HAP-1 (cell line): ENCODE data around the gene FAIM2.

ENCODE experiments used
- DNase-seq, 2 experiments: peaks; one replicate each; pipeline ENCODE4 v3.0.0-alpha.2; 2016 to 2020; ENCODE audit warnings: low spot score in 2 of 2
- H3K27me3 ChIP-seq: fragments of 250-450 bp; sonication (Bioruptor Pico); 2 replicates; pipeline ENCODE4 v1.5.1; 2020; ENCODE audit warnings: low read depth, mild to moderate bottlenecking, moderate library complexity
- H3K36me3 ChIP-seq: fragments of 250-450 bp; sonication (Bioruptor Pico); replicated peaks from 2 replicates; pipeline ENCODE4 v1.5.1; 2020; ENCODE audit warnings: mild to moderate bottlenecking
- H3K4me1 ChIP-seq: fragments of 250-450 bp; sonication (Bioruptor Pico); 2 replicates; pipeline ENCODE4 v1.5.1; 2020; ENCODE audit warnings: mild to moderate bottlenecking
- H3K4me3 ChIP-seq: fragments of 250-450 bp; sonication (Bioruptor Pico); 2 replicates; pipeline ENCODE4 v1.5.1; 2020; ENCODE audit warnings: mild to moderate bottlenecking, moderate library complexity
- H3K9me3 ChIP-seq: fragments of 250-450 bp; sonication (Bioruptor Pico); 2 replicates; pipeline ENCODE4 v1.5.1; 2020; ENCODE audit warnings: mild to moderate bottlenecking, moderate library complexity
- in situ Hi-C: fragments of 300-500 bp; cut with MboI; formaldehyde crosslinking; loops from 3 replicates; pipeline ENCODE4 v1.14.3; 2020; ENCODE audit warnings: low sequenced_read_pairs, inconsistent platforms, mixed read lengths

Gene FAIM2

DNA sequence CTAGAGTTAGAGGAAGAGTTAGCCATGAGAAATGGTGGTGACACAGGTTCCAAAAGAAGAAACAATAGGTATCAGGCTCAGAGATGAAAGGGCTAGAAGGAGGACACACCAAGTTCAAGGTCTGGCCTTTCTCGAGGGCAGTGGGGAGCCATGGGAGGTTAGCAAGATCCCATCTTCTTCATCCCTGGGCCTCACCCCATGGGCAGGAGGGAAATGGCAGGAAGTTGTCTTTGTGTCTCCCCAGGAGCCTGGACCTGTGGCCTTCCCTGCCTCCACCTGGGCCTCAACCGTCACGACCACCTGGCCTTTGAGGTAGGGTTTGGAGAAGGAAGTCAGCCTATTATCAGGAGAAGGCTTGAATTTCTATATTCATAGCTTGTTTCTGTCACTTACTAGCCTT lies 41.0 kb upstream of the FAIM2 start:
- Histone ChIP-seq H3K4me3 (no peak overlapping the region), H3K27me3 (no peaks in the 10 kb centered on the region), H3K36me3 (no peaks in the 10 kb centered on the region), H3K4me1 (peaks cover 8% of the 10 kb centered on the region), H3K9me3 (no peaks in the 10 kb centered on the region)
- DNase-seq = no peak
- in situ Hi-C loops = no loop called here

DNA sequence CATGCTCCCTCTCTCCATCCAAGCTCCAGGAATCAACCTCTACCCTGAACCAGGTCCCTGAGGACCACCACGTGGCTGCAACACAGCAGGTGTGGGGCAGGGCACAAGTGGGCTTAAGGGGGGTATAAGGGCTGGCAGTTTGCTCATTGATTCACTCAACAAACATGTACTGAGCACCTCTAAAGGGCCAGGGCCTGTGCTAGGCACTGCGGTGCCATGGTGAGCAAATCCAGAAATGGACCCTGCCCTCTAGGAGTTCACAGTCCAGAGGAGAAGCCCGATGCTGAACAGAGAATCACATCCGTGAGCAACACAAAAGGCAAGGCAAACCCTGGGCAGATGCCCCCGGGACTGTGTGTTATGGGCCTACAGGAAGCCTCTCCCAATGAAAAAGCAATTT lies 40.3 kb upstream of the FAIM2 start:
- H3K9me3 ChIP-seq = no peaks in the 10 kb centered on the region
- peaks cover 8% of the 10 kb centered on the region for H3K4me1 ChIP-seq
- H3K4me3 ChIP-seq = no peak overlapping the region
- no peaks in the 10 kb centered on the region for H3K27me3 ChIP-seq
- H3K36me3 ChIP-seq = no peaks in the 10 kb centered on the region
- in situ Hi-C loops = no loop called here
- no peak for DNase-seq

DNA sequence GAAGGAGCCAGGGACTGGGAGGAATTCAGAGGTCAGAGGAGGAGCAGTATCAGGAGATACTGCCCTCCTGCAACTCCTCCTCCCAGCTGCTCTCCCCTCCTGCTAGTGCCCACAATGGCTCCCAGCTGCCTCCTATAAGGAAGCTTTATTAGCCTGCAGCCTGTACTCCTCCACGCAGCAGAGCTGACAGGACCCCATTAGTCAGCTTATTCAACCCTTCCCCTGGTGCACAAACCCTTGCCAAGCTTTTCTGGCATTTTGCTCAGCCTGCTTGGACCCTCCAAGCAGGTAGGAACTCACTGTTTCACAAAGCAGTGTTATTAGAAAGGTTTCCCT lies 39.9 kb upstream of the FAIM2 start:
- in situ Hi-C loops = no loop called here
- Histone ChIP-seq H3K9me3 (no peaks in the 10 kb centered on the region), H3K4me1 (peaks cover 8% of the 10 kb centered on the region), H3K4me3 (no peak overlapping the region), H3K27me3 (no peaks in the 10 kb centered on the region), H3K36me3 (no peaks in the 10 kb centered on the region)
- no peak for DNase-seq

DNA sequence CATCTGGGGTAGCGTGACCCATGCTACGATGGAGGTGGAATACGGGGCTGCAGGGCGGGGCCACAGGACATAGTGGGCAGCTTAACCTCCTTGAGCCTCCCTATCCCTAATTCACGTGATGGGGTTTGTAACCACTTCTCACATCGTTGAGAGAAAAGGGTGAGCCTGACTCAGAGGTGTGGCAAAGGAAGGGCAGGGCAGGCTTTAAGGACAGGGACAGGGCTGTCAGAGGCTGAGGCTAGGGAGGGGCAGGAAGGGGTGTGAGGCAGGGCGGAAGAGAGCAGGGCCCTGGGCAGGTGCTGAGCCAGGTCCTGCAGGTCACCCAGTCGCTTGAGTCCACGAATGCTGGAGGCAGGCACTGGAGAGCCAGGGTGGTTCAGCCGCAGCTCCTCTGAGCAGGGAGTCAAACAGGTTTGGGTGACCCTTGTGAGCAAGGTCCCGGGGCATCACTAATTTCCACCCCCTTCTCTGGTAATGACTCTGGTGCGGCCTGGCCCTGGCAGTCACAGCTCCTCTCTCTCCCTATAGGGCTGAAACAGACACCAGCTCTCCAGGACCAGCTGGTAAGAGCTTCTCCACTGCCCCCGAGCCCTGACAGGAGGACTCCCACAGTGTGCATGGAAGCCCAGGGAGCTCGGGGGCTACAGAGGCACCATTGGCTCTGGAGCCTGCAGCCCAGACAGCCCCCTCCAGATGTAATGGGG lies 39.4 kb upstream of the FAIM2 start:
- Histone ChIP-seq H3K4me3 (no peak overlapping the region), H3K4me1 (peaks cover 8% of the 10 kb centered on the region), H3K27me3 (no peaks in the 10 kb centered on the region), H3K9me3 (no peaks in the 10 kb centered on the region), H3K36me3 (no peaks in the 10 kb centered on the region)
- in situ Hi-C loops = no loop called here
- no peak for DNase-seq

DNA sequence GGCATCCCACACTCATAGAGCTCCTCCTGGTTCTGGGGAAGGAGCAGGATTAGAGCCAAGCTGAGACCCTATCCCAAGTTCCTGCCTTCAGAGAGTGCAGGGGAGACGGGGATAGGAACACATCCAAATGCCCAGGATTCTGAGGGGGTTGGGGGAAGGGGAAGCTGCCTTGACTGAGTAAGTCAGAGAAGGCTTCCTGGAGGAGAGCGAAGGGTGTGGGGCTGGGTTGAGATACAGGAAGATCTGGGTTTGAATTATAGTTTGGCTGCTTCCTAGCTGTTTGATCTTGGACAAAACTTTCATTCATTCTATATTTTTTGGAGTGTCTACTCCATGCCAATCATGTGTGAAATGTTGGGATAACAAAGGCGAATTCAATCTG lies 38.8 kb upstream of the FAIM2 start:
- in situ Hi-C loops = no loop called here
- DNase-seq = no peak
- Histone ChIP-seq H3K9me3 (no peaks in the 10 kb centered on the region), H3K36me3 (no peaks in the 10 kb centered on the region), H3K27me3 (no peaks in the 10 kb centered on the region), H3K4me1 (peaks cover 8% of the 10 kb centered on the region), H3K4me3 (no peak overlapping the region)

DNA sequence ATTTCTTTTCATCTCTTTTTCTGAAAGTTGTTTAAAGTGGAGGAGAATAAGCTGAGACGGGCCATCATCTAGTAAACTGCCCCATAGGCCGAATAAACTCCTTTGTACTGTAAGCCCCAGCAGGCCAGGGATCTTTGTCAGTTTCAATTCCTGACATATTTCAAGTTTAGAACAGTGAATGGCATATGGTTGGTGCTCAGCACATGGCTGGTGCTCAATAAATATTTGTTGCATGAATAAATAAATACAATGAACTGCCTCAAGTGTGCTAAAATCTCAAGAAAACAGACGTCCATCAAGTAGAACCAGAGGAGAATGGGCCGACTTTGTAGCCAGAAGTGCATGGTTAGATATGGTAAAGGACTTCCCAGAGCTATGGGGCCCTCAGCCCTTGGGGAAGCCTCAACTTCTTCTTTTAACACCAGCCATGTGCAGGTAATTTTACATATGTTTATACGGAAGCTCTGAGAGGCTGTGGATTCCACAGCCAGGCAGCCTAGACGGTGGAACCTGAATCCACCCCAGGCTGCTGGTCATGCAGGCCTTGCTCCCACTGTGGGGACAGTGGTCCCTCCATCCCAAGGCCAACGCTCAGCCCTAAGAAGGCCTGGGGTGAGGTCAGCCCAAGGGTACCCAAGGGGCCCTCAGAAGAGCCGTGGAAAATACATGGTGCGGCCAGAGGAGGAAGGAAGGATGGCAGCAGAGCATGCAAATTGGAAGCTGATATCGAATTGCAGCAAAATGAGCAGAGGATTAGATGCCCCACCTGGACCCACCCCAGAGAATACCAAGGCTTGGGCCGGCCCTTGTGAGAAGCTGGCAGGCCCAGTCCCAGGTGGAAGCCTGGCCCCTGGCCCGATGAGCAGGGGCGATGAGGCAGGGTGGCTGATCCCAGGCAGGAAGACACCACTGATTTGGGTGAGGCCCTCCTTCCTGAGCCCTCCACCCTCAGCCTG lies 38.1 kb upstream of the FAIM2 start:
- DNase-seq = no peak
- Histone ChIP-seq H3K9me3 (no peaks in the 10 kb centered on the region), H3K36me3 (no peaks in the 10 kb centered on the region), H3K27me3 (no peaks in the 10 kb centered on the region), H3K4me3 (no peak overlapping the region), H3K4me1 (peaks cover 8% of the 10 kb centered on the region)
- in situ Hi-C loops = no loop called here

DNA sequence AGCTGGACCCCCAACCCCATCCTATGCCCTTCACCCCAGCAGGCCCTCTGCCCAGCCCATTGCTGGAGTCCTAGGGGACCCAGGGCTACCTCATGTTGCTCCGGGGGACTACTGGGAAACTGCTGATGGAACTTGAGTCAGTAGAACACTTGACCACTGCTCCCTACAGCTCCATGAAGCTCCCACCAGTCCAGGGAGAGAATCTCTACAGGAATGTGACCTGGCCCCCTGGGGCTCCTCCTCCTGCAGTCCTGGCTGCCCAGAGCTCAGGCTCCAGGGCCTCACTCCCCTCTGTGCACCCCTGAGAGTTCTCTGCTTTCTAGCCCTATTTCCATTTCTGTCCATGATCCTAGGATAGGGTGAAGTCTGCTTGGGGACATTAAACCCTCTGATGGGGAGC lies 36.0 kb upstream of the FAIM2 start:
- H3K9me3 ChIP-seq = no peaks in the 10 kb centered on the region
- H3K4me1 ChIP-seq = no peaks in the 10 kb centered on the region
- no peaks in the 10 kb centered on the region for H3K27me3 ChIP-seq
- H3K4me3 ChIP-seq = no peak overlapping the region
- H3K36me3 ChIP-seq = no peaks in the 10 kb centered on the region
- in situ Hi-C loops = no loop called here
- DNase-seq = no peak

DNA sequence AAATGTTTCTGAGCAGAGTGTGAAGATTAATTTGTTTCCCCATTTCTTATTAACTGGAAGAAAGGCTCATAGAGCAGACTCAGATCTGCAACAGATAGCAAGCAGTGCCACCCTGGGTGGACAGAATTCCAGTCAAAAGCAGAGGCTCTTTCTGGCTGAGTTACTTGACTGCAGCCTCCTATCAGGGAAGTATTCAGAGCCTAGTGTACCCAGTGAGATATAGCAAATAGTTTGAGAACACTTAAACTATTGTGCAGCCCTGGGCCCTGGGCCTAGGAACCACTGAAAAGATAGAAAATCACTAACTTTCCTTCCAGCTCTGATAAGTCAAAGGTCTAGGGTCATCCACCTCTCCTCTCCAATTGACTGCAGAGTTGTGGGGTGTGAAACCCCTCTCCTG lies 35.6 kb upstream of the FAIM2 start:
- in situ Hi-C loops = no loop called here
- Histone ChIP-seq H3K9me3 (no peaks in the 10 kb centered on the region), H3K36me3 (no peaks in the 10 kb centered on the region), H3K4me1 (no peaks in the 10 kb centered on the region), H3K4me3 (no peak overlapping the region), H3K27me3 (no peaks in the 10 kb centered on the region)
- no peak for DNase-seq

DNA sequence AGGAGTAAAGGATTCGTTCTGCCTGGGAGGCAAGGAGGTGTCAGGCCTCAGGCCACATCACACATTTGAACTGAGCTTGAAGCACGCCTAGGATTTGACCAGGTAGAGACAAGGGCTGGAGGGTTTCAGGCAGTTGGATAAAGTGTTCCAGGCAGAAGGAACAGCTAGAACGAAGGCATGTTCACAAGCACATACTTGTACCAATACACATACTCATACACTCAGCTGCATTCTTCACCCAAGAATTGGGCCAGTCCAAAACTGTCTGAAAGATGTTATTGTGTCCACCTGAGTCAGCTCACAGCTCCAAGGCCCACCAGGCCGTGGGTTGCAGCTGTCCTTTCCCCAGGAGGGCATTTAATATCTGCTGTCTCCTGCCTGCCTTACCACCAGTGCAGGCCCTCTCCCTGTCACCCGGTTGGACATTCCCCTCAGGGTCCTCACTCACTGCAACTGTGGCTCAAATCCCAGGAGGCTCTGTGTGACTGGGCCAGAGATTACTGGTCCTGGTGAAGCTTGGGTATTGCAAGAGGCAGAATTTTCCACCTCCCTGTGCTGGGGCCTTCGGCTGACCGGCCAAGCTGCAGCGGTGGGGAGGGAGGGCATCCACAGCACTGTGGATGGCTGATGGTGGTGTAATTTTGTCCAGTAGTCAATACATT lies 34.1 kb upstream of the FAIM2 start:
- Histone ChIP-seq H3K27me3 (no peaks in the 10 kb centered on the region), H3K9me3 (no peaks in the 10 kb centered on the region), H3K4me1 (no peaks in the 10 kb centered on the region; the same call in 1 of the 2 replicates), H3K4me3 (no peak overlapping the region), H3K36me3 (no peaks in the 10 kb centered on the region)
- DNase-seq = no peak
- in situ Hi-C loops = no loop called here

DNA sequence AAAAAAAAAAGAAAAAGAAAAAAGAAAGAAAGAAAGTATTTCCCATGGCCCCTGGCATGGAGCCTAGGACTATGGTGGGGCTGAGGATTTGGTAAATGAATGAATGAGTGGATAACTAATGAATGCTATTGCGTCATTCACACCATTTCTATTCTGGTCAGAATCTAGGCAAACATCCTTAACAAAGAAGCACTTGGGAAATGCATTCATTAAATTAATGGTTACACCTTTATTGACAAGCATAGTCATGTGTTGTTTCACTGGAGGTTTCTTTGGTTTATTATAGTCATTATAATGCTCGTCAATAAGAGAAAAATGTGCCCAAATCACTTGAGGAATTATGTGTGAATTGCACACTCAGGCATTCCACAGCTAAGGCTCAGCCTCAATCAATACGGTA lies 33.2 kb upstream of the FAIM2 start:
- in situ Hi-C loops = no loop called here
- Histone ChIP-seq H3K9me3 (no peaks in the 10 kb centered on the region), H3K4me1 (no peaks in the 10 kb centered on the region; the same call in 1 of the 2 replicates), H3K4me3 (no peak overlapping the region), H3K36me3 (no peaks in the 10 kb centered on the region), H3K27me3 (no peaks in the 10 kb centered on the region)
- DNase-seq = no peak

DNA sequence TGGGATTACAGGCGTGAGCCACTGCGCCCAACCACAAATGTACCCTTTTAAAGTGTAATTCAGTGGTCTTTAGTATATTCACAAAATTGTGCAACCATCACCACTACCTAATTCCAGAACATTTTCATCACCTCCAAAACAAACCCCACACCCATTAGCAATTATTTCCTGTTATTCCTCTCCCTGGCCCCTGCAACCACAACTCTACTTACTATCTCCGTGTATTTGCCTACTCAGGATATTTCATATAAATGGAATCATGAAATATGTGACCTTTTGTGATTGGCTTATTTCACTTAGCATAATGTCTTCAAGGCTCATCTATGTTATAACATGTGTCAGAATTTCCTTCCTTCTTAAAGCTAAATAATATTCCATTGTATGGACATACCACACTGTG lies 30.8 kb upstream of the FAIM2 start:
- no peak for DNase-seq
- Histone ChIP-seq H3K36me3 (no peaks in the 10 kb centered on the region), H3K9me3 (no peaks in the 10 kb centered on the region), H3K4me3 (no peak overlapping the region), H3K27me3 (no peaks in the 10 kb centered on the region), H3K4me1 (no peaks in the 10 kb centered on the region; the same call in 1 of the 2 replicates)
- in situ Hi-C loops = no loop called here

DNA sequence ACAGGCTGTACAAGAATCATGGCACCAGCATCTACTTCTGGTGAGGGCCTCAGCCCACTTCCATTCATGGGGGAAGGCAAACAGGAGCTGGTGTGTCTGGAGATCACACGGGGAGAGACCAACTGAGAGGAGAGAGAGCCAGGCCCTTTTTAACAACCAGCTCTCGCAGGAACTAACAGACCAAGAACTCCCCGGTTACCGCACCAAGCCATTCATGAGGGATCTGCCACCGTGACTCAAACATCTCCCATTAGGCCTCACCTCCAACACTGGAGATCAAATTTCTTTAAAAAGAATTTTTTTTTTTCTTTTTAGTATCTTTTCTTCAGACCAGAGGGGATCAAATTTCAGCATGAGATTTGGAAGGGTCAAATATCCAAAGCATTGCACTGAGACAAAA lies 30.1 kb upstream of the FAIM2 start:
- DNase-seq = no peak
- Histone ChIP-seq H3K4me1 (no peaks in the 10 kb centered on the region; the same call in 1 of the 2 replicates), H3K9me3 (no peaks in the 10 kb centered on the region), H3K27me3 (no peaks in the 10 kb centered on the region), H3K4me3 (no peak overlapping the region), H3K36me3 (no peaks in the 10 kb centered on the region)
- in situ Hi-C loops = no loop called here

DNA sequence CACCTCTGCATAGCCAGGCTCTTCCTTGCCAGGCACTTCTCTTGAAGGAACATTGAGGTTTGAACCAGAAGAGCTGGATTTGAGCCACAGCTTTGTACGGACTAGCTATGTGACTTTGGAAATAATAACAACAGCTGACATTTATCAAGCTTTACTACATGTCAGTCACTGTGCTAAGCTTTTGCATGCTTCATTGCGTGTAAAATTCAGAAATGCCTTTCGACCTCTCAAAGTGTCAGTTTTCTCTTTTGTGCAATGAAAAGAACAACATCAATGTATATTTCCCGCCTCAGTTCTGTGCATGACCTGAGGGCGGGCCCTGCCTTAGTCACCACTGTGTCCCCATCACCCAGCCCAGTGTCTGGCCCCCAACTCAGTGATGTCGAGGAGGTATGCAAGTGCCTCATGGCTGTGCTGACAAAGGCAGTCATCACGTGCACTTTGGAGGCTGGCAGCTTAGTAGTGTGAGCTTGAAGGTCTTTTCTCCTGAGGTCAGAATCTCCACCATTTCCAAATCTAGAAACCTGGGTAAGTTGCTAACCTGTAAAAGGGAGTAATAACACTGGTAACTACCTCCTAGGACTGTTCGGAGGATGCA lies 28.9 kb upstream of the FAIM2 start:
- in situ Hi-C loops = no loop called here
- H3K36me3 ChIP-seq = no peaks in the 10 kb centered on the region
- no peaks in the 10 kb centered on the region for H3K9me3 ChIP-seq
- no peaks in the 10 kb centered on the region for H3K27me3 ChIP-seq
- H3K4me1 ChIP-seq = no peaks in the 10 kb centered on the region; the same call in 1 of the 2 replicates
- no peak overlapping the region for H3K4me3 ChIP-seq
- no peak for DNase-seq

DNA sequence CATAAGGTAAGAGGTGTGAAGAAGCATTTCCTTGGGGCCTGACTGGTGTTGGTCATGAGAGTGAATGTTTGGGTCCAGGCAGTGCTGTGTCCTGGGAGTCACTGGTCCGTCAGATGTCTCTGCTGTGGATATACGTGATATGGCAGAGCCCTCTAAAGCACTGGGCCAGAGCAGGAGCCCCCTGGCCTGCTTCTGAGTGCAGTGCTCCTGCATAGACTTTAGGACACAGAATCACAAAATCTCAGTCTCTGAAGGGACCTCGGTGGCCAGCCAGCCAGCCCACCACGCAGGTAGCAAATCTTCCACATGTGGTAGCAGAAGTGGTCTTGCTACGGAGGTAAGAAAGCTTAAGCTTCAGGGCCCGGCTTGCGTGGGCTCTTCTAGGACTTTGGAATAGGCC lies 28.3 kb upstream of the FAIM2 start:
- no peak for DNase-seq
- H3K4me1 ChIP-seq = no peaks in the 10 kb centered on the region; the same call in 1 of the 2 replicates
- no peak overlapping the region for H3K4me3 ChIP-seq
- in situ Hi-C loops = no loop called here
- H3K9me3 ChIP-seq = no peaks in the 10 kb centered on the region
- no peaks in the 10 kb centered on the region for H3K36me3 ChIP-seq
- H3K27me3 ChIP-seq = no peaks in the 10 kb centered on the region
